ENCODE results near the gene HMOX2.

DNA sequence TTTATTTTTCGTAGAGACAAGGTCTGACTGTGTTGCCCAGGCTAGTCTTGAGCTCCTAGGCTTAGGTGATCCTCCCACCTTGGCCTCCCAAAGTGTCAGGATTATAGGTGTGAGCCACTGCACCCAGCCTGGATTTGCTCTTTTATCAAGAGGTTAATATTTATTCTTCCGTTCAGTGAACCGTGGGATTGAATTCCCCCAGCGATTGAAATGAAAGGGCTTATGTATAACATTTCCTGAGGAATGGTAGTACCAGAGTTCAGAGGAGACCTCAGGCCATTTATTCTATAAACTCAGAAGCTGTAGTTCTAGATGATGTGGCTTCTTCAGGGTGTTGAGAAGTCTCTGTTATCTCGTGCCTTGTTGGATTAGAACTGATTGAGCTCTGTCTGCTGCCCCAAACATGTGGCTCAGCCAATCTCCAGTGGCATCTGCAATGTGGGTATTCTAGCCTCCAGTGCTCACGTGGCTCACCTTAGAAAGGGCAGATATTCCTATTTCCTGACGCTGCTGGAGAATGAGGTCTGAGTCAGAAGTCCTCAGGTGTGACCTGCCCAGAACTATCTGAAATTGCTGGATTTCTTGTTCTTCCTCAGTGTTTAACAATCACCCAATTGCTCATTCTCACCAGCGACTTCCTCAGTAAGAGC is 22.5 kb downstream of the HMOX2 start:
- no peak for TF ChIP-seq CTCF (IDR thresholded peaks at IDR 0.05; ENCODE audit: extremely low read depth in 1 of 2, insufficient read depth in 1 of 2, low read depth in 1 of 2, low read length in 2 of 2)
- TF ChIP-seq POLR2AphosphoS5 (IDR thresholded peaks at IDR 0.05; ENCODE audit: insufficient read depth, low read depth, low read length): no peak
- TF ChIP-seq EZH2 (IDR thresholded peaks at IDR 0.05; ENCODE audit: borderline replicate concordance, low read depth, low read length, severe bottlenecking): no peak
- TF ChIP-seq POLR2A (IDR thresholded peaks at IDR 0.05; ENCODE audit: low read depth, low read length): no peak
- no peak for TF ChIP-seq MAX (IDR thresholded peaks at IDR 0.05; ENCODE audit: insufficient read depth, insufficient read length)
- TF ChIP-seq GATA2 (IDR thresholded peaks at IDR 0.05; ENCODE audit: insufficient read depth, insufficient read length, low read depth, low read length): no peak

Measured in endothelial cell of umbilical vein (primary cell).